T-helper 2 cell (primary cell): Measurements from ENCODE around the gene MAP4K2.
A peak's percentile ranks its signal among the peaks of the same experiment; 100 is the strongest.

Experiments used
- DNase-seq, 5 experiments: peaks; one replicate each; pipeline versions ENCODE4 v3.0.0 to v3.0.0-alpha.2; 2012 to 2022

MAP4K2 gene

DNA sequence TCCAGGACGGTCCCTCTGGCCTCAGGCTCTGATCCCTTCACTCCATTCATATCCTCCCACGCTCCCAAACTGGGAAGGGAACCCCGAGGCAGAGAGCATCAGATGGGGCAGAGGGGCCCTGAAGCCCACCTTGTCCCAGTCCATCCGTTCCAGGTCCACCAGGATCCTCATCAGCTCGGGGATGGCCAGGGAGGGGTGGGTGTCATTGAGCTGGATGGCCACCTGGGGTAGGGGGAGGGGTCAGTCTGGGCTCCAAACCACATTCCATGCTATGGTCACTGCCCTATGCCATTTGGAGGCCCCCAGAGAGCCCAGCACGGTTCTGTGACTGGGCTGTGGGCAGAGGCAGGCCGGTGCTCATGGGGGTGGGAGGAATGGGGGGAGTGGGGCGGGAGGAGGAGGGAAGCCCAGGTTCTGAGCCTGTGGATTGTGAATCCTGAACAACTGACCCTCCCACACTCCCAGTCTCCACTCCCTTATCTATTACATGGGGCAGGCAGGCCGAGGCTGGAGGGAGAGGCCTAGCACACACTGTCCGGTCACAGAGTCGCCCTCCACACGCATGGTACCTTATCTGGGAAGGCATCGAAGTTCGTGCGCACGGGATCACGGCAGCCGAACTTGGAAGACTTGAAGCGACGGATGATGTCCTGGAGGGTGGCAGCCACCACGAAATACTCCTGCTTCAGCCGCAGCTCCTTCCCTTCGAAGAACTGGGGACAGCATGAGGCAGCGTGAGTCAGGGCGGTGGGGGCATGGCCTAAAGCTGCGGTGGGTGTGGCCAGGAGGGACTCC, 48.7 kb downstream of the MAP4K2 start:
- DNase-seq, result no peak

DNA sequence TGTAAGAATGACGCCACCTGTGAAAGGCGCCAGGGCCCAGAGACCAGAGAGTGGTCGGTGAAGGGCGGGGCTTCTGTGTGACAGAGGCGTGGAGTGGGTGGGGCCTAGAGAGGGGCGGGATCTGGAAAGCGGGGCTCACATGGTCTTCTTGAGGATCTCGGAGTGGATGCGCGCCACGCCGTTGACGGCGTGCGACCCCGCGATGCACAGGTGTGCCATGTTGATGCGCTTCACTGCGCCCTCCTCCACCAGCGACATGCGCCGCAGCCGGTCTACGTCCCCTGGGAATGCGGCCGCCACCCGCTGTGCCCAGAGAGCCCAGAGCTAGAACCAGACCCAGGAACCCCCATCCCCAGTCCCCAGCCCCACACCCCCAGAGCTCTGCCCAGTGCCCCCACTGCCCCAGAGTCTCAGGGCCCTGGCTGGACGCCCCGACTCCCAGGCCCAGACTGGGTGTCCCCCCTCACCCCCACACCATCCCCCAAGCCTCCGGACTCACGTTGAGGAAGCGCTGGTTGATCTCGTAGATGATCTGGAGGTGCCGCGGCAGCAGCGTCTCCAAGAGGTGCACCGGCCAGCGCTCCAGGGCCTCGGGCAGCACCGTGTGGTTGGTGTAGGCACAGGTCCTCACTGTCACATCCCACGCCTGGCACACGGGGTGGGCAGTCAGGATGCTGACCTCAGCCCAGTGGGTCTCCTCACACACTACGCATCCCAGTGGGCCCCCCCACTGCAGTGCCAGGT, 49.5 kb downstream of the MAP4K2 start:
- no peak for DNase-seq

DNA sequence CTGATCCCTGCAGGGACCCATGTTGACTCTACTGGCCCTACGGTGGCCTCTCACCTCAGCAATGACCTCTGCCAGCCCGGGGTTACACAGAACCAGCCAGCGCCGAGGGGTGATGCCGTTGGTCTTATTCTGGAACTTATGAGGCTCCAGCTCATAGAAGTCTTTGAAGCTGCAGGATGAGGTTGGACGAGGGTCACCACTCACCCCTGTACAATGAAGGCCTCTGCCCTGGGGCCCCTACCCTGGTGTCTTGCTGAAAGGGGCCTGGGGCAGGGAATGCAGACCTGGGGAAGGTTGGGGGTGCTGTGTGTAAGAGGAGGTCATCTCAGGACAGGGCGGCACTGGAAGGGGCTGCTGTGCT, 50.0 kb downstream of the MAP4K2 start:
- DNase-seq, result no peak

DNA sequence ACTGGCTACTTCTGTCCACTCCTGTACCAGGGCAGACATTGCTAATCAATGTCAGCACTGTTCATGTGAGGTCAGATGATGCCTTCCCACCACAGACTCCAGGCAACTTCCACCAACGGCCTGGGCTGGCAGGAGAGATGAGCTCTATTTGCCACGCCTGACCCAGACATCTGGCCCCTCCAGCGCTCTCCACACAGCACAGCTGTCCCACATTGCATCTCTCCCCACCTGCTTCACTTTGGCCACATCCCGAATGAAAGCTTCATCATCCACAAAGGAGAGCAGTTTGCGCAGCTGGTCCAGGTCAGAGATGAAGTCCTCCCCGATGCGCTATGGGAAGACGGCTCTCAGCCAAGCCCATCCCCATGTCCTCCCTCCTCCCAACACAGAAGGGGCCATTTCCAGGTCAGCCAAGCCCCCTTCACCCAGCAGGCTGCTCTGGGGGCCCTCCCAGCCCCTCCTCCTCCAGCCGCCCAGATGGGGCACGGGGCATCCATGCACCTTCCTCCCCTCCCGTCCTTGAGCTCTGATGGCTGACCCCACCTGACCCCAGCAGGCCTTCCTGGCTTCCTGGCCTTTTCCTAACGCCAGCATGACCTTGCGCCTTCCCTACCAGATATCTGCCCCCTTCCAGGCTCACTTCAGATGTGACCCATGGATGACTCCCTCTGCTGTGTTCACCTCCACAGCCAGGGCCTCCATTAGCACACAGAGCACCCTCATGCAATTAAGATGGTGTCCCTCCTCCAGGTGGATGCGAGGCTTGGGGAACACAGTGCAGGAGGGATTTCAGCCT, 50.6 kb downstream of the MAP4K2 start:
- no peak for DNase-seq

DNA sequence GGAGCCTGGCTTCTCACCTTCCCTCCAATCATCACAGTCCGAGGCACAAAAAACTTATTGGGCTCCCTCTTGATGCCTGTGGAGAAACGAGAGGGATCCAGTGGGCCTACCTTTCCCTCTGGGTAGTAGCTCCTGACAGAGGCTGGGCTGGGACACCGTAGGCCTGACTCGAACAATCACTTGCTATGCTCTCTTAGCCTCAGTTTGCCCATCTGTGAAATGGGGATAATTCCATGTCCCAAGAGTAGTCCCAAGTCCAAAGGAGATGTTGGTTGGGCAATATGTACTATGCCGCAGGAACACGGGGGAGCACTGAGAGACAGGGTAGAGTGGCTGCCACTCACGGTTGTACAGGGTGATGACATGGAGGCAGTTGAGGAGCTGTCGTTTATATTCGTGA, 51.4 kb downstream of the MAP4K2 start:
- no peak for DNase-seq

DNA sequence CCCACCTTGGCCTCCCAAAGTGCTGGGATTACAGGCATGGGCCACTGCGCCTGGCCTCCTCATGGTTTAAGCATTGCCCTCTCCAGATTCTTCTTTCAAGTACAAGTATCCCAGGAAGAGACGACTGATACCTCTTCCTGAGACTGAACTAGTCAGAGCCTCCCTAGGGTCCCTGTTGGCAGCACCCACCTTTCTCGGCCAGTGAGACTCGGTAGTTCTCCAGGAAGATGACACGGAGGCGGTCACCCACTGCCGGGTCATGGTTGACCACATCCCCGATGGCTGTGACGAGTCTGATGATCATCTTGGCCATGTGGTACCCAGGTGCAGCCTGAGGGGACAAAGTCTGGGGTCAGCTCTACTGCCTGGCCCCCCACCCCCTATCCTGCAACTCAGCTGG, 51.9 kb downstream of the MAP4K2 start:
- DNase-seq, result no peak

DNA sequence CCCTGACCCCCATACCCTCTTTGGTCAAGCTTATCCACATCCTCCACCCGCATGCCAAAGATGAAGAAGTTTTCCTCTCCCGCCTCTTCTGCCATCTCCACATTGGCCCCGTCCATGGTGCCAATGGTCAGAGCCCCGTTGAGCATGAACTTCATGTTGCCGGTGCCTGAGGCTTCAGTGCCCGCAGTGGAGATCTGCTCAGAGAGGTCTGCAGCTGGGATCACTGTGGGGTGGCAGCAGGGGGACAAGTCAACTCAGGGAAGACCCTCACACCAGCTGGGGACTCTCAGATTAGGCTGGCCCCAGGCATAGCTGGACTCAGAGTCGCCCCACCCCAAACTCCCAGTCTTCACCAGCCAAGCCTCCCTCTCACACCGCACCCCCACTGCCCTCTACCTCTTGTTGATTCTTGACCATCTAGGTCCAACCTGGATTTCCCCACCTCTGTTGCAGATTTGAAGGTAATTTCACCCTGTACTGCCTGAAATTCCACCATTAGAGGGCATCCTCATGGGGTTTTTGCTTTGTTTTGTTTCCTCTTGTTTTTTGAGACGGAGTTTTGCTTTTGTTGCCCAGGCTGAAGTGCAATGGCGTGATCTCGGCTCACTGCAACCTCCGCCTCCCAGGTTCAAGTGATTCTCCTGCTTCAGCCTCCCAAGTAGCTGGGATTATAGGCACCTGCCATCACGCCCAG, 52.5 kb downstream of the MAP4K2 start:
- DNase-seq, result no peak

DNA sequence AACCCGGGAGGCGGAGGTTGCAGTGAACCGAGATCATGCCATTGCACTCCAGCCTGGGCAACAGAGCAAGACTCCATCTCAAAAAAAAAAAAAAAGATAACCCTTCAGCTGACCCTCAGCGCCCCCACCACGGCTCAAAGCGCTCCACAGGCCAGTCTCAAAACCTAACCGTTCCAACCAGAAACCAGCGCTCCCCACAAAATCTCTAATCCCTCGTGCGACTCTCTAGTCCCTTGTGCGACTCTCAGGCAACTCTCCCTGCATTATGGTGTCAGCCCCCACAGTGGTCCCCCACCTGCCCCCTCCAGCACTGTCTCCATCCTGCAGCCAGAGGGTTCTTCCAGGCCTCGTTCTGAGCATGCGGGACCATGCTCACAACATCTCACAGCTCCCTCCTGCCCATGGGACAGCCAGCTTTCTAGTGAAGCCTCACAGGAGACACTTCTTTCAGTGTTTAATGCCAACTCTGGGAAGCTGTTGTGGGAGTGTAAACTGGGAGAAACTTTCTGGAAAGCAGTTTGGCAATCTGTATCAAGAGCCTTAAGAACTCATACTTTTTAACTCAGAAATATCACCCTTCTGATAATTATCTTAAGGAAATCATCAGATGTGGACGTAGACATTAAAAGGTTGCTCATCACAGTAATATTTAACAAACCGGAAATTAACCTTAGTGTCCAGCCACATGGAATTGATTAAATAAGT, 54.9 kb downstream of the MAP4K2 start:
- no peak for DNase-seq

DNA sequence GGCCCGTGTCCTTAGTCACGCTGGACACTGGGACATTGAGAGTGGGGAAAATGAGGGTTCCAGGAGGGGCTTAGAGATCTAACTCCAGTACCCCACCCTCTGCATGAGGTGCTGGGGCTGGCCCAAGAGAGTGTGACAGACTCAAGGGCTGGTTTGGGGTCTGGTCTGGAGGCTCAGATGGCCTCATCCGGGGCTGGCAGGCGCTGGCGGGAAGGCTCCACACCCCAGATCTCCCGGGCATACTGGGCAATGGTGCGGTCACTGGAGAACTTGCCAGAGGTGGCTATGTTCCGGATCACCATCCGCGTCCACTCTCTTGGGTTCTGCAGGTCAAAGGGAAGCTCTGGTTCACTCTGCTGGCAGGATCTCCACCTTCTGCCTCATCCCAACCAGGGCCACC, 56.5 kb downstream of the MAP4K2 start:
- no peak for DNase-seq

DNA sequence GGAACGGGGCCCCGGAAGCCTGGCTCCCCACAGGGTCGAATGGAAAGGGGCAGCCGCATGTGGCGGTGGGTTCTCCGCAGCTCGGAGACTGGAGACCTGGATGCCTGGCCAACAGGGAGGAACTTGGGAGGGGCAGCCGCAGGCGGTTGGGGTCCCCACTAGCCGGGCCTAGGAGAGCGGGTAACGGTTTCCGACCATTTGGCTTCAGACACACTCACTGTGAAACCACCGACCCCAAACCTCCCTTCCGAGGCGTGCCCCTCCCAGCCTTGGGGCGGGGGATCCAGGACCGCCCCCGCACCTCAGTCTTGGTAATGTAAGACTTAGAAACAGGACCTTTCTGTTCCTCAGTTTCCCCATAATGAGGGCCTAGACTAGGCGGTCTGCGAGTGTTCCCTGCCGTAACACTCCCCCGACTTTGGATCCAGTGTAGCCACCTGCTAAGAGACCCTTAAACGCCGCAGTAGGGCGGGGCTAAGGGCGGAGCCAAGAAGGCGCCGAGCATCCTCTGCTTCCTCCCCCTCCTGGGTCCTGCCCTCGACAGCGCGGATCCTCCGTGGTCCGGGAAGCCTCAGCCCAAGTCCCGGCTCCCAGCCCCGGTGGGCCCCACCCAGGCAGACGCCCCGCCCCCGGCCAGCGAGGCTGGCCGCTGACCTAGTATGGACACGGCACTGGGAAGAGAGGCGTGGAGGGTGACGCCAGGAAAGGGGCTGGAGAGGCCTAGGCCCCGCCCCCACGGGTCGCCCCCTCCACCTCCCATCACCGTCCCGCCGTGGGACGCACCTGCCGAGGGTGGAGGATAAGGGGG, 57.3 kb downstream of the MAP4K2 start:
- peak; percentile 34 to 89 (median 72) for DNase-seq

DNA sequence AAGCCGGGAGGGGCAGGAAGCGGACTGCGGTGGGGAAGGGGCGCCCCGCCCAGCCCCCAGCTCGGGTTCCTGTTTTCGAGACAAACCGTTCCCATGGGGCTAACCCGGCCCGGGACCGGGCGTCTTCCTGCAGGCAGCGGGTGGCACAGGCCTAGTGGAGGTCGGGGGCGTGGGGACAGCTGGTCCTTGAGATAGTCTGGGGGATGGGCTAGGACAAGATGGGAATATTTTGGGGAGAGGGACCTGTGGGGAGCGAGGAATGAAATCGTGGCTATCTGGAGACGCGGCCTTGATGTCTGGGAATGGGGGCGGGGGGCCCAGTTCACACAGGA, 57.9 kb downstream of the MAP4K2 start:
- DNase-seq, result peak; percentile 36 to 93 (median 76)

DNA sequence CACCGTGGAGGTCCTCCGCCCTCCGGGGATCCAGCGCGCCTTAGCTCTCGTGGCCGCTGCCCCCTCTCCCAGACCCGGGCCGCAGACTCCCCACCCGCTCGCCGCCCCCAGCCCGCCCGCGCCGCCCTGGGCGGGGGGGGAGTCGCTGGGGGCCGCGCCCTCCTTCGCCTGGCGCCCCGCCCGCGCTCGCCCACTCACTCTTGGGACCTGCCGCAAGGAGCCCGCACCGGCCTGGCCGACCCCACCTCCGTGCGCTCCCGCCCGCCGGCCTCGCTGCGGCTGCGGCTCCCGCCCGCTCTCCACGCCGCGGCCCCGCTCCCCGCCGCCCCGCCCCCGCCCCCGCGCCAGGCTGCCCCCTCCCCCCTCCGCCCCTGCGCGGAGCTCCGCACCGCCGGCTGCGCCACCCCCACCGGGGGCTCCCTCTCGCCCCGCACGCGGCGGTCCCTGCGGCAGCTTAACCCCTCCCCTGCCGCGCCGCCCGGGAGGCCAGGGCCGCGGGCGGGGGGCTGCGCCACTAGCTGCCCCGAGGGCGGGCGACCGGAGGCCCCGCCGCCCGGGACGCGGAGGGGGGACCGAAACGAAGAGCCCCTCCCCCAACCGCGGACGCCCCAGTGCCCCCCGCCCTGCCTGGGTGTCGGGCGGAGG, 58.3 kb downstream of the MAP4K2 start:
- DNase-seq, result peak in 4 of 5 experiments; percentile 30 to 58 (median 45)

DNA sequence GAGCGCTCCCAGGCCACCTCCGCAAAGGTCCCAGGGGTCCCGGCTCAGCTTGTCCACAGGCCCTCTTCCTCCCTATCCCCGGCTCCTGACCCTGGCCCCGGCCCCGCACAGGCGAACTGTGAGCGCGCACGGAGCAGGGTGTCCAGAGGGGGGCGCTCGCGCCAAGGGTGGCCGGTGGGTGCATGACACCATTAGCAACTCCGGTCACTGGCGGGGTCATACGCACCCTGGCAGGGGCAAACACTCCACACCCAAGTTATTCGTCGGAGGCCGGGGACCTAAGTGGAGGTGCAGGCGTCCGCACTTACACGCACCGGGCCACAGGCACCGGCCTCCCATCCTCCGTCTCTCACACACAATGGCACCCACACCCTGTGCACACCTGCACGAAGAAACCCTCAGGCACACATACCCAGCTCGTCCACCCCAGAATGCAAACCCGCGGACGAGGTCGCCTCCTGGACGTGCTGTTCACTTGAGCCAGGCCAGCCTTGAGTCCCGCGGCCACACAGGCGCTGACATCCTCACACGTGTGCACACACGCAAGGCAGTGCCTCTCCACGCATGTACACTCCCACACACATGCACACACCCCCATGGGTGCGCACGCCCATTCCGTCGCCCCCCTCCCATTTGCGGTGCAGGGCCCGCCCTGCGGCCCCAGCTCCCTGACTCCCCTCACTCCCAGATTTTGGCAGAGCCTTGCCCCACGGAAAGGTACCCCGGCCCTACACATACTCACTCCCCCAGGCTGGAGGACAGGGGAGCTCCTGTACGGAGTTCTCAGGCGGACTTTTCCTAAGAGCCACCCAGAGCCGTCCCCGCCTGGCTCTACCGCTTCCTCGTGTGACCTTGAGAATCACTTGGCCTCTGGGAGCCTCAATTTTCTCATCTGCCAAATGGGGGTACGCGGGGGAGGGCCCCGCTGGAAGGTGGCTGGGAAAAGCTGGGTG, 59.1 kb downstream of the MAP4K2 start, which contains the start of gene RASGRP2:
TSS of gene RASGRP2 (minus strand) at position 552 of the 953 bp plus-strand sequence. CDS start 1,276 bp downstream, outside the sequence.
- peak; percentile 64 to 85 (median 80) for DNase-seq

DNA sequence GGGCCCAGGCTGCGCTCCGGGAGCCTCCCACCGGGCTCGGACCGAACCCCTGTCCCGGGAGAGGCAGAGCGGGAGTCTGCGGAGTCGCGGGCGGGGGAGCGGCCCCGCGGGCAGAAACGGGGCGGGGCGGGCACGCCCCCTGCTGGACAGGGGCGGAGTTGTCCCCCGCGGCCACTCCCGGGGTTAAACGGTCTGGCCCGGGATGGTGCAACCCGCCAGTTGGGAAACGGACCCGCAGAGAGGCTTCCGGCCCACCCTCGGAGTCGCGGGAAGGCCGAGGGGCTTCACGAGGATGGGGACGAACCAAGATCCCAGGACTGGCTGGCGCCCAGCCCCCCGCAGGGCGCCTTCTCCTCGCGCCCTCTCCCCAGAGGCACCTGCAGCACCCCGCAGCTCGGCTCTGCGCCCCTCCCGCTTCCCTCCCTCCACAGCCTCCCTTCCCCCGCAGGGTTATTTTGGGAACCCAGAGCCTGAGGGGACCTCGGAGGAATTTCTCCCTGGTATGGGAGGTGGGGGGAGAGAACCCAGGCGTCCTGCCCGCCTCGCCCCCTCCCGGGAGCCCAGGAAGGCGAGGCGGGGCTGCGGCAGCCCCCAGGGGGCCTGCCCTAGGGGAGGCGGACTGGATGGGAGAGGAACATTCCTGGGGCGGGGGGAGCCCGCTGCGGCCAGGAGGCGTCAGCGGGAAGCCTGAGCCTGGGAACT, 60.0 kb downstream of the MAP4K2 start:
- peak; percentile 61 to 70 (median 66) for DNase-seq

DNA sequence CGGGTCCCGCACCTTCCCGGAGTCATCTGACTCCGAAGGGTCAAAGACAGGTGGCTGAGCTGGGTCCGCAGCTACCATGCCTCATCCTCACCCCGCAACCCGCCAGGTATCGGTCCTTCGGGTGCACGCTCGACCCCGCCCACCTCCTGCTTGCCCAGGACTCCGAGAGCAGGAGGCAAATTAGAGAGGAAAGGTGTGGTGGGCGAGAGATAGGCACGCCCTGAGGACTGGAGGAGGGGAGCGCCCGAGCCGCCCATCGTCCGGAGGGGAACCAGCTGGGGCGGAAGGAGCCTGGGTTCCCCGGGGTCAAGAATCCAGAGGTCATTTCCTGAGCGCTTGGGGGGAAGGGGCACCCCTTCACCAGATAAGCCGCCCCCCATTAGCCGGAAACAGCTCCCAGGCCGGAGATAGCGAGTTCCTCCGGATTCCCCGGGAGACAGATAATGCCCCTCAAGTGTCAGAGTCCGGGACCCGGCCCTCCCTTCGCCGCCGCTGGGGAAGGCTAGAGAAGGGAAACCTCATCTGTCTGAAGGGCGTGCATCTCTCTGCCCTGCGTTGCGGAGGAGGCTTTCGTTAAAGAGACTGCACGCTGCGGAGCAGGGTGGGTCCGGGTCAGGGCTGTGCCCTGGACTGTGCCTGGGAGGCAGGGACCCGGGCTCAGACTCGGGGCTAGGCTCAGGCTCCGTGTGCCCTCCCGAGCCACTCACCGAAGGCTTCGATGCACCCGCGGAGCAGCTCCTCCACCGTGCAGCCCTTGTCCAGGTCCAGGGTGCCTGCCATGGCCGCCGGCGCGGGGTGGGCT, 60.7 kb downstream of the MAP4K2 start:
- peak in 1 of 5 experiments; percentile 41 for DNase-seq

DNA sequence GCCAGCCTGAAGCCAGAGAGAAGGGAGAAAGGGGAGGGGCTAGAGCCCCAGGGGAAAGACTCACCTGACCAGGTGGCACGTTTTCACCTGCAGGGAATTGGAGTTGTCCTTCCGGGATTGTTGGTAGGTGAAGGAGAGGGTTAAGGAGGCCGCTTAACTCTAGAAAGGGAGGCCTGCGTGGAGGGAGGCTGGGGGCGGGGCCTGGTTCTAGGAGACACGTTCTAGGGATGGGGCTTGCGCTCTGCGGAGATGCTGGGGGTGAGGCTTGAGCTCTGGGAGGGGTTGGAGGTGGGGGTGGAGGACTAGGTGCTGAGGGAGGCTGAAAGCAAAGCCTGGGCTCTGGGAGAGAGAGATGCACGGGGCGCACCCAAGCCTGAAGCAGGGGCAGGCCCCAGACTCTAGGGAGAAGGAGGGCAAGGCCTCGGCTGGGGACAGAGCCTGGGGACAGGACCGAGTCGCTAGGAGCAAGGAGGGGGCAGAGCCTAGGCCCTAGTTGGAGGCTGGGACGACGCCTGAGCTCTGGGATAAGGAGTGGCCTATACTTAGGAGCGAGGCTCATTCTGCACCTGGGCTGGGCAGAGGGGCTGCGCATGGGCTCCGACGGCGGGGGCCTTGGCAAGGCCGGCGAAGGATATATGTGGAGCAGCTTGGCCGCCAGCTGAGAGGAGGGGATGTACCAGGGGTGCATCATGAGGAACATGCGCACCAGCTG, 61.5 kb downstream of the MAP4K2 start:
- no peak for DNase-seq

DNA sequence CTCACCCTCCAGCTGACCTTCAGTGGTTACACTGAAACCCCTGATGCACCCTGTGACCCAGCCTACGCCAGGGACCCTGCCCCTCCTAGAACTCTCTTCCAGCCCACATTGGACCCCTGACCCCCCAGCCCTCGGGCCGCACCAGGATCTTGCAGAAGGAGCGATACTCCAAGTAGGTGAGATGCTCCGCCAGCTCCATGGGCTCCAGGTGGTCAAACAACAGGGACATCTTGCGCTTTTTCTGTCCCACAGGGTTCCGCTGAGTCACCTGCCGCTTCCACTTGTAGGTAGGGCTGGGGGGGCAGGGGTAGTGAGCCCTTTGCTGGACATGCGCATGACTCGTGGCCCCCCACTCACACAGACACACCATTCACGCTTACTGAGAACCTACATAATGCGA, 63.1 kb downstream of the MAP4K2 start:
- DNase-seq, result no peak
